PC-9 (cell line): Measurements from ENCODE around the gene MYRIP.

Experiments
- EZH2 ChIP-seq: fragments of 200-600 bp; sonication (generic); IDR thresholded peaks from 2 replicates; pipeline ENCODE4 v1.8.0; 2017; ENCODE audit warnings: antibody characterized with exemption, low read depth
- TF ChIP-seq, protein P1 (sequence below): fragments of 200-600 bp; sonication (generic); conservative IDR thresholded peaks from 2 replicates; pipeline ENCODE4 v1.6.1; 2017; ENCODE audit warnings: mixed run types, antibody characterized with exemption, mild to moderate bottlenecking, moderate library complexity

DNA sequence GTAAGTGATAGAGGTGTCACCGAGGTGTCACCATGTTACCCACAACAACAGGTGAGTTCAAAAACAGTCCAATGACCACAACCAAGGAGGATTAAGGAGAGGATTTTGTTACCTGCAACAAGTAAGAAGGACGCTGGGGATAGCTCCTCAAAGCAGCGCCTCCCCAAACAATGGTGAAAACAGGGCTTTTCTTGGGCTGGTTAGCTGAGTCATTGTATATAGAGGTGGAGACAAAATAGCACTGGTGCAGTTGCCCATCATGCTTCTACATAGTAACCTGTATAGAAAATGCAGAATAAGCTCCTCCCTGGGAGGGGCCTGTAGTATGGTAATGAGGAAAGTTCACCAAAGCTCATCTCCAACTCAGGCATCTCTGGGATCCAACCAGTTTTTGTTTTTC, 383.2 kb downstream of the MYRIP start:
- TF ChIP-seq, protein P1, sequence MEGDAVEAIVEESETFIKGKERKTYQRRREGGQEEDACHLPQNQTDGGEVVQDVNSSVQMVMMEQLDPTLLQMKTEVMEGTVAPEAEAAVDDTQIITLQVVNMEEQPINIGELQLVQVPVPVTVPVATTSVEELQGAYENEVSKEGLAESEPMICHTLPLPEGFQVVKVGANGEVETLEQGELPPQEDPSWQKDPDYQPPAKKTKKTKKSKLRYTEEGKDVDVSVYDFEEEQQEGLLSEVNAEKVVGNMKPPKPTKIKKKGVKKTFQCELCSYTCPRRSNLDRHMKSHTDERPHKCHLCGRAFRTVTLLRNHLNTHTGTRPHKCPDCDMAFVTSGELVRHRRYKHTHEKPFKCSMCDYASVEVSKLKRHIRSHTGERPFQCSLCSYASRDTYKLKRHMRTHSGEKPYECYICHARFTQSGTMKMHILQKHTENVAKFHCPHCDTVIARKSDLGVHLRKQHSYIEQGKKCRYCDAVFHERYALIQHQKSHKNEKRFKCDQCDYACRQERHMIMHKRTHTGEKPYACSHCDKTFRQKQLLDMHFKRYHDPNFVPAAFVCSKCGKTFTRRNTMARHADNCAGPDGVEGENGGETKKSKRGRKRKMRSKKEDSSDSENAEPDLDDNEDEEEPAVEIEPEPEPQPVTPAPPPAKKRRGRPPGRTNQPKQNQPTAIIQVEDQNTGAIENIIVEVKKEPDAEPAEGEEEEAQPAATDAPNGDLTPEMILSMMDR = no peak
- TF ChIP-seq EZH2 = no peak
